GM12872 (cell line): ENCODE results near the gene LEPROT.

Source experiments
- CTCF ChIP-seq: IDR thresholded peaks from 3 replicates; pipeline ENCODE4 v1.5.1; 2011; ENCODE audit warnings: low read depth, mild to moderate bottlenecking, low read length, moderate library complexity; ENCODE audit not compliant: insufficient read depth

The LEPROT gene

GRCh38 chr1:65440915-65441314 is 20.4 kb downstream of the LEPROT start:
- no peak for TF ChIP-seq CTCF

GRCh38 chr1:65441464-65441863 is 21.0 kb downstream of the LEPROT start:
- no peak for TF ChIP-seq CTCF

GRCh38 chr1:65442442-65442841 is 22.0 kb downstream of the LEPROT start:
- no peak for TF ChIP-seq CTCF

GRCh38 chr1:65443647-65444046 is 23.2 kb downstream of the LEPROT start:
- TF ChIP-seq CTCF: no peak

GRCh38 chr1:65444128-65444640 is 23.7 kb downstream of the LEPROT start:
- TF ChIP-seq CTCF: no peak

- no peak for TF ChIP-seq CTCF
These were observed 25.4 kb downstream of the LEPROT start for GRCh38 chr1:65445837-65446236.

- TF ChIP-seq CTCF: no peak
These were observed 28.9 kb downstream of the LEPROT start for GRCh38 chr1:65449214-65449823.
